Upper lobe of left lung (tissue), 4 donors: ENCODE results near the gene ABHD14A.

ENCODE experiments used
- EP300 ChIP-seq, 4 donors: sonication (generic); formaldehyde crosslinking; IDR thresholded peaks; one replicate each; pipeline ENCODE4 v1.5.1; 2017; ENCODE audit warnings: antibody characterized with exemption in 4 of 4, control low read depth in 2 of 4
- POLR2A ChIP-seq, 4 donors: fragments of 450-650 bp; IDR thresholded peaks; one replicate each; pipeline ENCODE4 v1.5.1; 2016 to 2017; ENCODE audit warnings: antibody characterized with exemption in 4 of 4, mild to moderate bottlenecking in 2 of 4
- POLR2AphosphoS5 ChIP-seq, 2 donors: sonication (generic); formaldehyde crosslinking; IDR thresholded peaks; one replicate each; pipeline ENCODE4 v1.5.1; 2017; ENCODE audit warnings: antibody characterized with exemption in 2 of 2
- TF ChIP-seq, protein P1 (sequence below), 6 experiments: fragments of 450-650 bp in 4 of 6; fragments of 200-600 bp in 2 of 6; sonication (generic) in 2 of 6; IDR thresholded peaks; one replicate each; pipeline ENCODE4 v1.5.1; 2016 to 2019; ENCODE audit warnings: antibody characterized with exemption in 6 of 6

DNA sequence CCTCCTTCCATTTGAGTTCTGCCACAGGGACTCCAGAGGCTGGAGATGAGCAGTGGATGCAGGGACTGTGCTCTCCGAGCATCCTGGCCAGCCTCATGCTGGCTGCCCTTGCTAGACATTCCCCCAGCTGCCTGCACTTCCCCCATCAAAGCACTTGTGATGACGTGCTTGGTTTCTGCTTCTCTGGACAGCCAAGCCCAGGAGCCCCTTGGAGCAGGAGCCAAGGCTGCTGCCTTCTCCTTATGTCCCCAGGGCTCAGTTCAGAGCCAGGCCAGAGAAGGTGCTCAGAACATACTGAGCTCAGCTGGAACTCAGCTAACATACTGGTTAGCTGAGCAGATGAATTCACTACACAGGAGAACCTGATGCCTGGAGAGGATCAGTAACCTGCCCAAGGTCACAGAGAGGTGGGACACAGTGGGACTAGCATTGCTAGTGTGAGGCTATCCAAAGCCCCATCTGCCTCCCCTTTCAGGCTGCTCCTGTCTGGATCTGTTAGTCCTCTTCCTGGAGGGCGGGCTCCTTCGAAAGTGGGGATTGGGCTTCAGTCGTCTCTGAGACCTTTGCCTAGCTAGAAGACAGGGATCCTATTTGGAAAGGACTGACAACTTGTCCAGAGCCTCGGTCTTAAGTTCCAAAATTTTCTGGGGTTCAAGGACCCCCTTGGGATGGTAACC is 11.9 kb upstream of the ABHD14A start:
- TF ChIP-seq EP300 (IDR thresholded peaks at IDR 0.05) (no peak), POLR2A (IDR thresholded peaks at IDR 0.05) (no peak), POLR2AphosphoS5 (IDR thresholded peaks at IDR 0.05) (no peak)
- TF ChIP-seq, protein P1, sequence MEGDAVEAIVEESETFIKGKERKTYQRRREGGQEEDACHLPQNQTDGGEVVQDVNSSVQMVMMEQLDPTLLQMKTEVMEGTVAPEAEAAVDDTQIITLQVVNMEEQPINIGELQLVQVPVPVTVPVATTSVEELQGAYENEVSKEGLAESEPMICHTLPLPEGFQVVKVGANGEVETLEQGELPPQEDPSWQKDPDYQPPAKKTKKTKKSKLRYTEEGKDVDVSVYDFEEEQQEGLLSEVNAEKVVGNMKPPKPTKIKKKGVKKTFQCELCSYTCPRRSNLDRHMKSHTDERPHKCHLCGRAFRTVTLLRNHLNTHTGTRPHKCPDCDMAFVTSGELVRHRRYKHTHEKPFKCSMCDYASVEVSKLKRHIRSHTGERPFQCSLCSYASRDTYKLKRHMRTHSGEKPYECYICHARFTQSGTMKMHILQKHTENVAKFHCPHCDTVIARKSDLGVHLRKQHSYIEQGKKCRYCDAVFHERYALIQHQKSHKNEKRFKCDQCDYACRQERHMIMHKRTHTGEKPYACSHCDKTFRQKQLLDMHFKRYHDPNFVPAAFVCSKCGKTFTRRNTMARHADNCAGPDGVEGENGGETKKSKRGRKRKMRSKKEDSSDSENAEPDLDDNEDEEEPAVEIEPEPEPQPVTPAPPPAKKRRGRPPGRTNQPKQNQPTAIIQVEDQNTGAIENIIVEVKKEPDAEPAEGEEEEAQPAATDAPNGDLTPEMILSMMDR (IDR thresholded peaks at IDR 0.05) = no peak
